ENCODE data around the gene CITED4. TPM values are rescaled to one million over a fixed set of nuclear protein-coding genes. Genes with fewer than 3 reads are reported as not detected.

Gene CITED4
- total RNA-seq, 1 experiment from 2014 or later = 10.6 TPM

DNA sequence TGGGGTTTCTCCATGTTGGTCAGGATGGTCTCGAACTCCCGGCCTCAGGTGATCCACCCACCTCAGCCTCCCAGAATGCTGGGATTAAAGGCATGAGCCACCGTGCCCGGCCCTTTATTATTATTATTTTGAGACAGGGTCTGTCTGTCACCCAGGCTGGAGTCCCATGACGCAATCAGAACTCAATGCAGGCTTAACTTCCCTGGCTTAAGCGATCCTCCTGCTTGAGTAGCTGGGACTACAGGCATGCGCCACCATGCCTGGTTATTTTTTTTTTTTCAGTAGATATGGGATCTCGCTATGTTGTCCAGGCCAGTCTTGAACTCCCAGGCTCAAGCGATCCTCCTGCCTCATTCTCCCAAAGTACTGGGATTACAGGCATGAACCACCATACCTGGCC, 47.1 kb upstream of the CITED4 start:
- H4K20me1 ChIP-seq (ENCODE audit: low read length) = no peaks in the 10 kb centered on the region
- ATAC-seq (no peak), DNase-seq (no peak)
- no peaks in the 10 kb centered on the region for H3K36me3 ChIP-seq (ENCODE audit: low read depth, low read length)
- H3K9me2 ChIP-seq (replicated peaks; ENCODE audit: low read length) = no peaks in the 10 kb centered on the region
- intact Hi-C loops (cut with micrococcal nuclease) = no loop called here
- no peak overlapping the region for H3K9ac ChIP-seq (ENCODE audit: low read length)
- TF ChIP-seq, protein P1, sequence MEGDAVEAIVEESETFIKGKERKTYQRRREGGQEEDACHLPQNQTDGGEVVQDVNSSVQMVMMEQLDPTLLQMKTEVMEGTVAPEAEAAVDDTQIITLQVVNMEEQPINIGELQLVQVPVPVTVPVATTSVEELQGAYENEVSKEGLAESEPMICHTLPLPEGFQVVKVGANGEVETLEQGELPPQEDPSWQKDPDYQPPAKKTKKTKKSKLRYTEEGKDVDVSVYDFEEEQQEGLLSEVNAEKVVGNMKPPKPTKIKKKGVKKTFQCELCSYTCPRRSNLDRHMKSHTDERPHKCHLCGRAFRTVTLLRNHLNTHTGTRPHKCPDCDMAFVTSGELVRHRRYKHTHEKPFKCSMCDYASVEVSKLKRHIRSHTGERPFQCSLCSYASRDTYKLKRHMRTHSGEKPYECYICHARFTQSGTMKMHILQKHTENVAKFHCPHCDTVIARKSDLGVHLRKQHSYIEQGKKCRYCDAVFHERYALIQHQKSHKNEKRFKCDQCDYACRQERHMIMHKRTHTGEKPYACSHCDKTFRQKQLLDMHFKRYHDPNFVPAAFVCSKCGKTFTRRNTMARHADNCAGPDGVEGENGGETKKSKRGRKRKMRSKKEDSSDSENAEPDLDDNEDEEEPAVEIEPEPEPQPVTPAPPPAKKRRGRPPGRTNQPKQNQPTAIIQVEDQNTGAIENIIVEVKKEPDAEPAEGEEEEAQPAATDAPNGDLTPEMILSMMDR (conservative IDR thresholded peaks at IDR 0.05; ENCODE audit: low read depth, low read length) = no peak
- TF ChIP-seq EZH2 (IDR thresholded peaks at IDR 0.05; ENCODE audit: low read length, unreplicated experiment) (no peak), EZH2phosphoT487 (IDR thresholded peaks at IDR 0.05; ENCODE audit: borderline replicate concordance, low read length) (no peak)
- no peak overlapping the region for H3K27ac ChIP-seq (ENCODE audit: low read length)
- H2AFZ ChIP-seq (ENCODE audit: low read length) = no peak overlapping the region
- ChIA-PET CTCF (no interaction called here), POLR2A (ENCODE audit: unreplicated experiment) (no interaction called here)
- no peak overlapping the region for H3K4me3 ChIP-seq (ENCODE audit: low read length)
- no peaks in the 10 kb centered on the region for H3K27me3 ChIP-seq (ENCODE audit: low read length)
- H3K4me1 ChIP-seq (ENCODE audit: insufficient read depth, low read length) = peaks cover 11% of the 10 kb centered on the region; the same call in 1 of the 2 replicates
- no peaks in the 10 kb centered on the region for H3K79me2 ChIP-seq (ENCODE audit: low read length)
- no TSS peak for BruUV-seq (replicated peaks)
- no peaks in the 10 kb centered on the region for H3K9me3 ChIP-seq (ENCODE audit: low read length)
- H3K4me2 ChIP-seq (ENCODE audit: low read length) = no peak overlapping the region
- H3F3A ChIP-seq (ENCODE audit: low read length, unreplicated experiment) = no peaks in the 10 kb centered on the region

DNA sequence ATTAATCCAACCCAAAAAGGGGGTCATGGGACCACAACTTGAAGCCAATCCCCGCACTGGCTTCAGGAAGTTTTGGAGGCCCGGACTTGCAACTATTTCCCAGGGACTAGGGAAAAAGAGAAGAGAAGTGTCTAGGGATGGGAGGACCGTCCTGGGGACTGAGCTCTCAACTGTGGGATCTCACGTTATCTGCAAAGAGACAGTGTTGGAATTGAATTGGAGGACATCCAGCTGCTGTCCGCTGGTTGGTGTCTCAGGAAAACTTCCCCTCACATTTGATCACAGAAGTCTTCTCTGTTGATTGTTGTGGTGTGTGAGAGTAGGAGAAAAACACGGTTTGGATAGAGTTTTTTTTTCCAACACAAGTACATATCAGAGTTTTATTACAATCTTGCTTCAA, 46.2 kb upstream of the CITED4 start:
- TF ChIP-seq EZH2 (IDR thresholded peaks at IDR 0.05; ENCODE audit: low read length, unreplicated experiment) = no peak
- TF ChIP-seq, protein P1 (conservative IDR thresholded peaks at IDR 0.05; ENCODE audit: low read depth, low read length) = no peak
- no peak for TF ChIP-seq EZH2phosphoT487 (IDR thresholded peaks at IDR 0.05; ENCODE audit: borderline replicate concordance, low read length)
- Histone ChIP-seq H2AFZ (ENCODE audit: low read length) (no peak overlapping the region), H3K36me3 (ENCODE audit: low read depth, low read length) (no peaks in the 10 kb centered on the region), H3K79me2 (ENCODE audit: low read length) (no peaks in the 10 kb centered on the region), H3F3A (ENCODE audit: low read length, unreplicated experiment) (no peaks in the 10 kb centered on the region), H3K4me1 (ENCODE audit: insufficient read depth, low read length) (peaks cover 11% of the 10 kb centered on the region; the same call in 1 of the 2 replicates), H4K20me1 (ENCODE audit: low read length) (no peaks in the 10 kb centered on the region), H3K9me2 (replicated peaks; ENCODE audit: low read length) (no peaks in the 10 kb centered on the region), H3K4me3 (ENCODE audit: low read length) (no peak overlapping the region), H3K4me2 (ENCODE audit: low read length) (no peak overlapping the region), H3K9ac (ENCODE audit: low read length) (no peak overlapping the region), H3K9me3 (ENCODE audit: low read length) (no peaks in the 10 kb centered on the region), H3K27me3 (ENCODE audit: low read length) (no peaks in the 10 kb centered on the region), H3K27ac (ENCODE audit: low read length) (no peak overlapping the region)
- intact Hi-C loops (cut with micrococcal nuclease) = no loop called here
- ATAC-seq = no peak
- no TSS peak for BruUV-seq (replicated peaks)
- CTCF ChIA-PET = no interaction called here
- POLR2A ChIA-PET (ENCODE audit: unreplicated experiment) = no interaction called here
- DNase-seq = no peak

DNA sequence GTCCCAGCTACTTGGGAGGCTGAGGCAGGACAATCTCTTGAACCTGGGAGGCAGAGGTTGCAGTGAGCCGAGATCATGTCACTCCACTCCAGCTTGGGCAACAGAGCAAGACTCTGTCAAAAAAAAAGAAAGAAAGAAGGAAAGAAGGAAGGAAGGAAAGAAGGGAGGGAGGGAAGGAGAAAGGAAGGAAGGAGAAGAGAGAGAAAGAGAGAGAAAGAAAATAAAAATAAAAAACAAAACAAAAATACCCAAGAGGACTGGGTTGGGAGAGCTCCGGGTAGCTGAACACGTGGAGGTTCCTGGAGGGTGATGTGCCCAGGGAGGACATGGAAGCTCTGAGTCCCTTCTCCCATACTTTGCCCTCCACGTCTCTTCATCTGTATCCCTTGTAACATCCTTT, 45.7 kb upstream of the CITED4 start:
- no peak for ATAC-seq
- no TSS peak for BruUV-seq (replicated peaks)
- CTCF ChIA-PET = no interaction called here

More for the DNA sequence above, 45.7 kb upstream of the CITED4 start:
- intact Hi-C loops (cut with micrococcal nuclease) = no loop called here
- H3K4me2 ChIP-seq (ENCODE audit: low read length) = no peak overlapping the region
- DNase-seq = no peak
- H4K20me1 ChIP-seq (ENCODE audit: low read length) = no peaks in the 10 kb centered on the region
- H2AFZ ChIP-seq (ENCODE audit: low read length) = no peak overlapping the region
- no peak for TF ChIP-seq EZH2phosphoT487 (IDR thresholded peaks at IDR 0.05; ENCODE audit: borderline replicate concordance, low read length)
- TF ChIP-seq EZH2 (IDR thresholded peaks at IDR 0.05; ENCODE audit: low read length, unreplicated experiment) = no peak
- TF ChIP-seq, protein P1 (conservative IDR thresholded peaks at IDR 0.05; ENCODE audit: low read depth, low read length) = no peak
- POLR2A ChIA-PET (ENCODE audit: unreplicated experiment) = no interaction called here
- no peaks in the 10 kb centered on the region for H3K9me3 ChIP-seq (ENCODE audit: low read length)
- H3K4me3 ChIP-seq (ENCODE audit: low read length) = no peak overlapping the region
- H3F3A ChIP-seq (ENCODE audit: low read length, unreplicated experiment) = no peaks in the 10 kb centered on the region
- H3K27ac ChIP-seq (ENCODE audit: low read length) = no peak overlapping the region
- H3K9me2 ChIP-seq (replicated peaks; ENCODE audit: low read length) = no peaks in the 10 kb centered on the region
- no peaks in the 10 kb centered on the region for H3K27me3 ChIP-seq (ENCODE audit: low read length)
- H3K79me2 ChIP-seq (ENCODE audit: low read length) = no peaks in the 10 kb centered on the region
- H3K4me1 ChIP-seq (ENCODE audit: insufficient read depth, low read length) = peaks cover 13% of the 10 kb centered on the region
- H3K9ac ChIP-seq (ENCODE audit: low read length) = no peak overlapping the region
- H3K36me3 ChIP-seq (ENCODE audit: low read depth, low read length) = no peaks in the 10 kb centered on the region

Data from PC-3 (cell line).